OCI-LY3 (cell line): ENCODE measurements around the gene SCNM1.

Experiments
- H2AFZ ChIP-seq: fragments of 200-600, 300-600 bp; shearing (Covaris generic); 2 replicates; pipeline ENCODE4 v1.6.0; 2014; ENCODE audit warnings: antibody characterized with exemption, low read depth, low read length
- H3K27ac ChIP-seq: fragments of 200-600, 300-600 bp; sonication (generic); 2 replicates; pipeline ENCODE4 v1.5.1; 2014; ENCODE audit warnings: mild to moderate bottlenecking, low read length, moderate library complexity, mixed read lengths
- H3K27me3 ChIP-seq: fragments of 200-600, 300-600 bp; sonication (generic); 2 replicates; pipeline ENCODE4 v1.6.1; 2014; ENCODE audit warnings: low read depth, low read length, mixed read lengths
- H3K36me3 ChIP-seq: fragments of 200-600, 300-600 bp; sonication (generic); replicated peaks from 2 replicates; pipeline ENCODE3; 2014; ENCODE audit warnings: low read depth, low read length, mixed read lengths
- H3K4me1 ChIP-seq: fragments of 300-600, 200-600 bp; sonication (generic); 2 replicates; pipeline ENCODE4 v1.6.1; 2014; ENCODE audit warnings: low read length, mixed read lengths
- H3K4me2 ChIP-seq: fragments of 200-600, 300-600 bp; sonication (generic); 2 replicates; pipeline ENCODE4 v1.6.1; 2014; ENCODE audit warnings: low read length, mixed read lengths
- H3K4me3 ChIP-seq: fragments of 300-600, 200-600 bp; sonication (generic); 2 replicates; pipeline ENCODE4 v1.5.1; 2014; ENCODE audit warnings: antibody characterized with exemption, mild to moderate bottlenecking, low read length, moderate library complexity
- H3K79me2 ChIP-seq: fragments of 300-600, 200-600 bp; shearing (Covaris generic); 2 replicates; pipeline ENCODE4 v1.6.1; 2014; ENCODE audit warnings: mild to moderate bottlenecking, low read length, mixed read lengths
- H3K9ac ChIP-seq: fragments of 300-600, 200-600 bp; shearing (Covaris generic); 2 replicates; pipeline ENCODE4 v1.6.0; 2014; ENCODE audit warnings: mild to moderate bottlenecking, low read length, moderate library complexity
- H3K9me3 ChIP-seq: fragments of 200-600, 300-600 bp; shearing (Covaris generic); 2 replicates; pipeline ENCODE4 v1.6.1; 2014; ENCODE audit warnings: low read length, mixed read lengths; ENCODE audit not compliant: insufficient read depth
- H4K20me1 ChIP-seq: fragments of 200-600, 300-600 bp; sonication (generic); 2 replicates; pipeline ENCODE4 v1.6.1; 2016; ENCODE audit warnings: low read length, mixed read lengths; ENCODE audit not compliant: insufficient read depth
- CTCF ChIP-seq: fragments of 200-600, 300-600 bp; sonication (generic); IDR thresholded peaks from 2 replicates; pipeline ENCODE4 v1.5.1; 2014; ENCODE audit warnings: antibody characterized with exemption, low read length, low read depth
- EZH2phosphoT487 ChIP-seq: fragments of 200-600 bp; shearing (Covaris generic); IDR thresholded peaks from 2 replicates; pipeline ENCODE4 v1.6.1; 2018; ENCODE audit warnings: antibody characterized with exemption, mixed run types, low read depth

The SCNM1 gene

GRCh38 chr1:151158751-151159251, 7.1 kb upstream of the SCNM1 start:
- peaks cover 27% of the 10 kb centered on the region for H3K4me1 ChIP-seq
- no peaks in the 10 kb centered on the region for H3K27me3 ChIP-seq
- H3K4me2 ChIP-seq = no peak overlapping the region
- H4K20me1 ChIP-seq = no peaks in the 10 kb centered on the region
- no peaks in the 10 kb centered on the region for H3K9me3 ChIP-seq
- H3K4me3 ChIP-seq = no peak overlapping the region
- H2AFZ ChIP-seq = no peak overlapping the region
- H3K9ac ChIP-seq = no peak overlapping the region
- no peak for TF ChIP-seq EZH2phosphoT487
- TF ChIP-seq CTCF = no peak
- no peaks in the 10 kb centered on the region for H3K79me2 ChIP-seq
- no peak overlapping the region for H3K27ac ChIP-seq
- H3K36me3 ChIP-seq = peaks cover 8% of the 10 kb centered on the region

- Histone ChIP-seq H4K20me1 (no peaks in the 10 kb centered on the region), H3K4me3 (no peak overlapping the region), H3K79me2 (no peaks in the 10 kb centered on the region), H3K4me2 (no peak overlapping the region), H3K36me3 (peaks cover 8% of the 10 kb centered on the region), H3K27ac (no peak overlapping the region), H3K9ac (no peak overlapping the region), H3K9me3 (no peaks in the 10 kb centered on the region), H3K27me3 (no peaks in the 10 kb centered on the region), H3K4me1 (peaks cover 28% of the 10 kb centered on the region), H2AFZ (no peak overlapping the region)
- no peak for TF ChIP-seq EZH2phosphoT487
- no peak for TF ChIP-seq CTCF
These were observed 6.6 kb upstream of the SCNM1 start for GRCh38 chr1:151159373-151159772.

GRCh38 chr1:151164732-151165280, 1.1 kb upstream of the SCNM1 start:
- TF ChIP-seq EZH2phosphoT487 (no peak), CTCF (no peak)
- Histone ChIP-seq H3K27ac (no peak overlapping the region), H4K20me1 (no peaks in the 10 kb centered on the region), H3K4me2 (peak overlapping the region; percentile 96), H3K9me3 (no peaks in the 10 kb centered on the region), H3K36me3 (peaks cover 10% of the 10 kb centered on the region), H2AFZ (peak overlapping the region; percentile 97), H3K4me1 (peaks cover 18% of the 10 kb centered on the region), H3K27me3 (no peaks in the 10 kb centered on the region), H3K9ac (peak overlapping the region; percentile 88), H3K79me2 (peaks cover 26% of the 10 kb centered on the region), H3K4me3 (peak overlapping the region; percentile 95)

GRCh38 chr1:151165281-151165737, 635 bp upstream of the SCNM1 start:
- H3K4me2 ChIP-seq = peak overlapping the region; percentile 96
- H4K20me1 ChIP-seq = no peaks in the 10 kb centered on the region
- H3K36me3 ChIP-seq = peaks cover 12% of the 10 kb centered on the region
- H3K27me3 ChIP-seq = no peaks in the 10 kb centered on the region
- TF ChIP-seq CTCF = no peak
- H3K9ac ChIP-seq = peak overlapping the region; percentile 88
- peaks cover 26% of the 10 kb centered on the region for H3K79me2 ChIP-seq
- H2AFZ ChIP-seq = peak overlapping the region; percentile 97
- peak overlapping the region; percentile 95 for H3K4me3 ChIP-seq
- H3K4me1 ChIP-seq = peaks cover 17% of the 10 kb centered on the region
- H3K27ac ChIP-seq = peak overlapping the region; percentile 50
- H3K9me3 ChIP-seq = no peaks in the 10 kb centered on the region
